Measurements from ENCODE around the gene TAF15. TPM values are rescaled to one million over a fixed set of nuclear protein-coding genes. Genes with fewer than 3 reads are reported as not detected.
A peak's percentile ranks its signal among the peaks of the same experiment; 100 is the strongest.

The TAF15 gene
- total and polyA plus RNA-seq, 2 donors from 2014 or later = 66.3 to 149 TPM

DNA sequence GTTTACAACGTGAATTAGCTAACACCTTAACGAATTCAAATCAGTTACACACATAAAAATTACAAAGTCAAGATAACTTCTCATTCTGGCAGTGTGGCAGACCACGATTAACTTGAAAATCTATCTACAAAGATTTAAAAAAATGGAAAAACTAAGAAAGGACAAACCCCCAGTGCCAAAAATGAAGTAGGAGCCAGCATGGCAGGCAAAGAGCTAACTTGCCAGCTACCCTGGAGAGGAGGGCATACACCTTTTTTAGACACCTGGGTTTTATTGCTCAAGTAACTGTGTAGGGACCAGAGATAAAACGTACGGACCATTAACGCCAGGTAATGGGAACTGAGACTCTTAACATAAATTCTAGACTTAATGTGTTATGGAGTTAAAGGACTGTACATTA is 2.5 kb downstream of the TAF15 start:
- Histone ChIP-seq H3K36me3 (ENCODE audit: control insufficient read depth in 2 of 3, insufficient read depth in 3 of 3, low read length in 3 of 3) (no peaks in the 10 kb centered on the region), H3K4me1 (ENCODE audit: control insufficient read depth in 2 of 3, insufficient read depth in 2 of 3, low read depth in 1 of 3, low read length in 3 of 3) (peaks cover 2 to 6% (median 6%) of the 10 kb centered on the region in 3 donors), H3K9ac (ENCODE audit: low read length in 3 of 3) (peak overlapping the region in 1 of 3 donors; percentile 29), H3K27me3 (ENCODE audit: control insufficient read depth, insufficient read depth, low read length) (no peaks in the 10 kb centered on the region), H3K4me3 (ENCODE audit: low read length in 3 of 3) (no peak overlapping the region), H3K27ac (ENCODE audit: low read depth in 2 of 2, low read length in 2 of 2) (no peak overlapping the region), H3K9me3 (ENCODE audit: control insufficient read depth in 2 of 3, insufficient read depth in 1 of 3, low read length in 3 of 3) (no peaks in the 10 kb centered on the region)
- DNase-seq = no peak
- intact Hi-C loops (cut with DNase I) = no loop called here
- TF ChIP-seq, protein P1, sequence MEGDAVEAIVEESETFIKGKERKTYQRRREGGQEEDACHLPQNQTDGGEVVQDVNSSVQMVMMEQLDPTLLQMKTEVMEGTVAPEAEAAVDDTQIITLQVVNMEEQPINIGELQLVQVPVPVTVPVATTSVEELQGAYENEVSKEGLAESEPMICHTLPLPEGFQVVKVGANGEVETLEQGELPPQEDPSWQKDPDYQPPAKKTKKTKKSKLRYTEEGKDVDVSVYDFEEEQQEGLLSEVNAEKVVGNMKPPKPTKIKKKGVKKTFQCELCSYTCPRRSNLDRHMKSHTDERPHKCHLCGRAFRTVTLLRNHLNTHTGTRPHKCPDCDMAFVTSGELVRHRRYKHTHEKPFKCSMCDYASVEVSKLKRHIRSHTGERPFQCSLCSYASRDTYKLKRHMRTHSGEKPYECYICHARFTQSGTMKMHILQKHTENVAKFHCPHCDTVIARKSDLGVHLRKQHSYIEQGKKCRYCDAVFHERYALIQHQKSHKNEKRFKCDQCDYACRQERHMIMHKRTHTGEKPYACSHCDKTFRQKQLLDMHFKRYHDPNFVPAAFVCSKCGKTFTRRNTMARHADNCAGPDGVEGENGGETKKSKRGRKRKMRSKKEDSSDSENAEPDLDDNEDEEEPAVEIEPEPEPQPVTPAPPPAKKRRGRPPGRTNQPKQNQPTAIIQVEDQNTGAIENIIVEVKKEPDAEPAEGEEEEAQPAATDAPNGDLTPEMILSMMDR (IDR thresholded peaks at IDR 0.05; ENCODE audit: borderline replicate concordance, extremely low read depth, insufficient read depth) = no peak
- FAIRE-seq = no peak

DNA sequence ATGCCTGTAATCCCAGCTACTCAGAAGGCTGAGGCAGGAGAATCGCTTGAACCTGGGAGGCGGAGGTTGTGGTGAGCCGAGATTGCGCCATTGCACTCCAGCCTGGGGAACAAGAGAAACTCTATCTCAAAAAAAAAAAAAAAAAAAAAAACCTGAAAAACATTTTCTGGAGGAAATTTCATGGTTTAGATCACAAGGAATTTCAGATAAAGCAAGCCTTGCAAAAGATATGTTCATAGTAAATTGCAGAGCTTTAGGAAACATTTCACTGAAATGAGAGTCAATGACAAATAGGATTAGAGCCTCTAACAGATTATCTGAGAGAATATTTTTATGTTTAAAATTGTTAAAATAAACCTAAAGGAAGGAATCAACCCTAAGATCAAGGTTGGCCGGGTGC is 3.2 kb downstream of the TAF15 start:
- H3K4me3 ChIP-seq (ENCODE audit: low read length in 3 of 3) = no peak overlapping the region
- intact Hi-C loops (cut with DNase I) = no loop called here
- no peaks in the 10 kb centered on the region for H3K27me3 ChIP-seq (ENCODE audit: control insufficient read depth, insufficient read depth, low read length)
- no peak for DNase-seq
- no peak overlapping the region for H3K27ac ChIP-seq (ENCODE audit: low read depth in 2 of 2, low read length in 2 of 2)
- no peak for FAIRE-seq
- TF ChIP-seq, protein P1 (IDR thresholded peaks at IDR 0.05; ENCODE audit: borderline replicate concordance, extremely low read depth, insufficient read depth) = no peak
- no peaks in the 10 kb centered on the region for H3K9me3 ChIP-seq (ENCODE audit: control insufficient read depth in 2 of 3, insufficient read depth in 1 of 3, low read length in 3 of 3)
- no peaks in the 10 kb centered on the region for H3K36me3 ChIP-seq (ENCODE audit: control insufficient read depth in 2 of 3, insufficient read depth in 3 of 3, low read length in 3 of 3)
- peaks cover 2 to 10% (median 6%) of the 10 kb centered on the region in 3 donors for H3K4me1 ChIP-seq (ENCODE audit: control insufficient read depth in 2 of 3, insufficient read depth in 2 of 3, low read depth in 1 of 3, low read length in 3 of 3)
- no peak overlapping the region for H3K9ac ChIP-seq (ENCODE audit: low read length in 3 of 3)

DNA sequence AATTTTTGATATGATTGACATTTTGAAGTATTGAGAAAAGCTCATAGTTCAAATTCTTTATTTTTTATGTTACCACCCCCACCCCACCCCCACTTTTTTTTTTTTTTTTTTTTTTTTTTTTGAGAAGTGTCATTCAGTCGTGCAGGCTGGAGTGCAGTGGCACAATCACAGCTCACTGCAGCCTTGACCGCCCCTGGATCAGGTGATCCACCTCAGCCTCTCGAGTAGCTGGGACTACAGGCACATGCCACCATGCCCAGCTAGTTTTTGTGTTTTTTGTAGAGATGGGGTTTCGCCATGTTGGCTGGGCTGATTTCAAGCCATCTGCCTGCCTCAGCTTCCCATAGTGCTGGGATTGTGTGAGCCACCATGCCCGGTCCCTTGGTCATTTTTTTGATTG is 7.4 kb downstream of the TAF15 start:
- FAIRE-seq (no peak), DNase-seq (no peak)
- H3K36me3 ChIP-seq (ENCODE audit: control insufficient read depth in 2 of 3, insufficient read depth in 3 of 3, low read length in 3 of 3) = peaks cover 5 to 23% (median 7%) of the 10 kb centered on the region in 3 donors
- H3K27me3 ChIP-seq (ENCODE audit: control insufficient read depth, insufficient read depth, low read length) = no peaks in the 10 kb centered on the region
- H3K4me1 ChIP-seq (ENCODE audit: control insufficient read depth in 2 of 3, insufficient read depth in 2 of 3, low read depth in 1 of 3, low read length in 3 of 3) = peaks cover 2 to 4% (median 3%) of the 10 kb centered on the region in 3 donors
- intact Hi-C loops (cut with DNase I) = no loop called here
- no peak overlapping the region for H3K4me3 ChIP-seq (ENCODE audit: low read length in 3 of 3)
- H3K9me3 ChIP-seq (ENCODE audit: control insufficient read depth in 2 of 3, insufficient read depth in 1 of 3, low read length in 3 of 3) = no peaks in the 10 kb centered on the region
- H3K27ac ChIP-seq (ENCODE audit: low read depth in 2 of 2, low read length in 2 of 2) = no peak overlapping the region
- no peak overlapping the region for H3K9ac ChIP-seq (ENCODE audit: low read length in 3 of 3)
- TF ChIP-seq, protein P1 (IDR thresholded peaks at IDR 0.05; ENCODE audit: borderline replicate concordance, extremely low read depth, insufficient read depth) = no peak

DNA sequence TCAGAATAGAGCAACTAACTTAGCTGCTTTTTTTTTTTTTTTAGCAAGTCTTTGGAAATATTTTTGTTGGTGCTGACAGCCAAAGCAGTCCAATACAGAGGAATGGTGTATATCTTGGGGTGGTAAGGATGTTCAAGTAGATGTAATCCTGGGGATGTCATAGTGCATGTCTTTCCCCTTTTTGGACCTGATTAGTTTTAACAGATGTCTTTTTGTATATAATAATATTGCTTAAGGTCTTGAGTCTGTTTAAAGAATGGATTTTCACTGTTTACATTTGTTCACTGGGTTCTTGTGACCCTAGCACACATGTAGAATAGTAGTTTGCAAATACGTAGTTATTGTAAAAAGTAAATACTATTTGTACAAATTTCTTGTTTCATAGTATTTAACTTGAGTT is 7.9 kb downstream of the TAF15 start:
- H3K27ac ChIP-seq (ENCODE audit: low read depth in 2 of 2, low read length in 2 of 2) = no peak overlapping the region
- H3K9ac ChIP-seq (ENCODE audit: low read length in 3 of 3) = no peak overlapping the region
- no peaks in the 10 kb centered on the region for H3K27me3 ChIP-seq (ENCODE audit: control insufficient read depth, insufficient read depth, low read length)
- intact Hi-C loops (cut with DNase I) = no loop called here
- FAIRE-seq (no peak), DNase-seq (no peak)
- H3K4me3 ChIP-seq (ENCODE audit: low read length in 3 of 3) = no peak overlapping the region
- H3K36me3 ChIP-seq (ENCODE audit: control insufficient read depth in 2 of 3, insufficient read depth in 3 of 3, low read length in 3 of 3) = peaks cover 5 to 28% (median 7%) of the 10 kb centered on the region in 3 donors
- H3K4me1 ChIP-seq (ENCODE audit: control insufficient read depth in 2 of 3, insufficient read depth in 2 of 3, low read depth in 1 of 3, low read length in 3 of 3) = peaks cover 0 to 3% (median 0%) of the 10 kb centered on the region in 3 donors
- H3K9me3 ChIP-seq (ENCODE audit: control insufficient read depth in 2 of 3, insufficient read depth in 1 of 3, low read length in 3 of 3) = no peaks in the 10 kb centered on the region
- TF ChIP-seq, protein P1 (IDR thresholded peaks at IDR 0.05; ENCODE audit: borderline replicate concordance, extremely low read depth, insufficient read depth) = no peak

Data from kidney (tissue), 14 donors.